Mononuclear cell (primary cell): ENCODE data around the gene KMT2A. TPM values are rescaled to one million over a fixed set of nuclear protein-coding genes. Genes with fewer than 3 reads are reported as not detected.

Experiments
- H3K27me3 ChIP-seq: 2 replicates; pipeline ENCODE4 v1.6.0; 2011; ENCODE audit warnings: low read length, control low read depth; ENCODE audit not compliant: insufficient read depth
- H3K4me1 ChIP-seq: 2 replicates; pipeline ENCODE4 v1.5.1; 2011; ENCODE audit warnings: mild to moderate bottlenecking, low read length, control low read depth; ENCODE audit not compliant: insufficient read depth
- H3K4me3 ChIP-seq: 2 replicates; pipeline ENCODE4 v1.5.1; 2011; ENCODE audit warnings: mild to moderate bottlenecking, low read length, moderate library complexity
- H3K9me3 ChIP-seq: 2 replicates; pipeline ENCODE4 v1.5.1; 2011; ENCODE audit warnings: low read depth, mild to moderate bottlenecking, control low read depth, low read length
- total RNA-seq: library from RNA; depleted of rRNA; stranded (reverse); fragments of >200 nt; gene quantifications from one replicate; pipeline ENCODE4 v1.2.3, GENCODE V29; 2012

Gene KMT2A
- total RNA-seq, 1 donor, result 126 TPM

DNA sequence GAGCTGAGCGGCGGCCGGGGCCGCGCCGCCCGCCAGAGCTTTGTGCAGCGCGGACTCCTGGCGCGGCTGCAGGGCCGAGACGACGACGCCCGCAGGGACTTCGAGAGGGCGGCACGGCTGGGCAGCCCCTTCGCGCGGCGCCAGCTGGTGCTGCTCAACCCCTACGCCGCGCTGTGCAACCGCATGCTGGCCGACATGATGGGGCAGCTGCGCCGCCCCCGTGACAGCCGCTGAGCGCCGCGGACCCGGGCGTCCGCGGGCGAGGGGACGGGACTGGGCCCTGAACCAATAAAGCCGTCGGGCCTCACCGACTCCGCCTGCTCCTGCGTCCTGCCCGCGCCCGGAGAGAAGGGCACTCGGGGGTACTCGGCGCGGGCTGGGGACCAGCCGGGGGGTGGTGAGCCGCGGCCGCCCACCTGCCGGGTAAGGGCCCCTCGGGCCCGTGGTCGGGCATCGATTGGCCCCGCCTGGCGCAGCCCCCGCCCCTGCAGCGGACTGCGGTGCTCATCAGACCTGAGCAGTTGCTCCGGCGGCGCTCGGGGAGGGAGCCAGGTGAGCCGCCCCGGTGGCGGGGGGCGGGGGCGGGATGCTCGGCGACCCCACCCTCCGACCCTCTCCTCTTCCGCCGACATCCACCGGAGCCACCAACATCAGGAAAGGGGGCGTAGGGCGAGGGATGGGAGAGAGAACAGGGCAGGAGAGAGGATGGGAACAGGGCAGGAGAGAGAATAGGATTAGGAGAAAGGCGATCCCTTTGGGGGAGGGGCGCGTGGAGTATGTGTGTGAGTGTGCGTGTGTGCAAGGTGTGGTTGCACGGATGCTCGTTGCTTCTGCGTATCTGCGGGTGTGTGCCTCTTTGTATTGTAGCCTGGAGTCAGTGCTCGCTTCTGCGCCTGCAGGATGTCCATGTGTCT, 94.6 kb downstream of the KMT2A start, which contains the start of gene TMEM25:
TSS of gene TMEM25 (plus strand) at position 510 of the 914 bp plus-strand sequence. CDS start 610 bp downstream, outside the sequence.
- peak within 1 kb of the TSS; percentile 63 for H3K4me3 ChIP-seq
- H3K27me3 ChIP-seq, result peaks cover 3% of the 10 kb centered on the region
- peaks cover 25% of the 10 kb centered on the region for H3K4me1 ChIP-seq
- no peaks in the 10 kb centered on the region for H3K9me3 ChIP-seq

DNA sequence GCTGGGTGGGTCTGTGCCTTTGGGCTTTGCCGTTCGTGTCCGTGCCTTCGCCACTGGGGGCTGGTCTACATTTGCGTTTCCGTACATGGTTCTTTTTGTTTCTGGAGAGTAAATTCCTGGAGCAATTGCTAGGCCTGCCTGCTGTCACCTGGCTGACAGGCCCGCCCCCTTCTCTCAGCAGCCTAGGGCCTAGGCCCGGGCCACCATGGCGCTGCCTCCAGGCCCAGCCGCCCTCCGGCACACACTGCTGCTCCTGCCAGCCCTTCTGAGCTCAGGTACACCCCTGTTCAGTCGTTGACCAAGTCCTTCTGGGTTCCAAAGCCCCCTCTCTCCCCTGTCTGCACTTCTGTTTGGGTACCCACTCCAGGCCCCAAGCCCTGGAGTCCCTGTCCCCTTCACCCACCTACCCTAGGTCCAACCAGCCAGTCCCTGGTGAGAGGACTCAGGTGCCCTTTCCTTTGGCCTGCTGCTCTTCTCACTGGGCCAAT, 95.3 kb downstream of the KMT2A start:
- Histone ChIP-seq H3K4me3 (peak overlapping the region; percentile 63), H3K9me3 (no peaks in the 10 kb centered on the region), H3K4me1 (peaks cover 25% of the 10 kb centered on the region), H3K27me3 (peaks cover 3% of the 10 kb centered on the region)

DNA sequence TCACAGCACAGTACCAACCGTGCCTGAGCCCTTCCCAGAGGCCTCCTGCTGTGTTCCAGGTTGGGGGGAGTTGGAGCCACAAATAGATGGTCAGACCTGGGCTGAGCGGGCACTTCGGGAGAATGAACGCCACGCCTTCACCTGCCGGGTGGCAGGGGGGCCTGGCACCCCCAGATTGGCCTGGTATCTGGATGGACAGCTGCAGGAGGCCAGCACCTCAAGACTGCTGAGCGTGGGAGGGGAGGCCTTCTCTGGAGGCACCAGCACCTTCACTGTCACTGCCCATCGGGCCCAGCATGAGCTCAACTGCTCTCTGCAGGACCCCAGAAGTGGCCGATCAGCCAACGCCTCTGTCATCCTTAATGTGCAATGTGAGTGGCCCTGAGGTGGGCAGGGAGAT, 95.8 kb downstream of the KMT2A start:
- H3K4me3 ChIP-seq, result no peak overlapping the region
- peaks cover 3% of the 10 kb centered on the region for H3K27me3 ChIP-seq
- peaks cover 25% of the 10 kb centered on the region for H3K4me1 ChIP-seq
- no peaks in the 10 kb centered on the region for H3K9me3 ChIP-seq

DNA sequence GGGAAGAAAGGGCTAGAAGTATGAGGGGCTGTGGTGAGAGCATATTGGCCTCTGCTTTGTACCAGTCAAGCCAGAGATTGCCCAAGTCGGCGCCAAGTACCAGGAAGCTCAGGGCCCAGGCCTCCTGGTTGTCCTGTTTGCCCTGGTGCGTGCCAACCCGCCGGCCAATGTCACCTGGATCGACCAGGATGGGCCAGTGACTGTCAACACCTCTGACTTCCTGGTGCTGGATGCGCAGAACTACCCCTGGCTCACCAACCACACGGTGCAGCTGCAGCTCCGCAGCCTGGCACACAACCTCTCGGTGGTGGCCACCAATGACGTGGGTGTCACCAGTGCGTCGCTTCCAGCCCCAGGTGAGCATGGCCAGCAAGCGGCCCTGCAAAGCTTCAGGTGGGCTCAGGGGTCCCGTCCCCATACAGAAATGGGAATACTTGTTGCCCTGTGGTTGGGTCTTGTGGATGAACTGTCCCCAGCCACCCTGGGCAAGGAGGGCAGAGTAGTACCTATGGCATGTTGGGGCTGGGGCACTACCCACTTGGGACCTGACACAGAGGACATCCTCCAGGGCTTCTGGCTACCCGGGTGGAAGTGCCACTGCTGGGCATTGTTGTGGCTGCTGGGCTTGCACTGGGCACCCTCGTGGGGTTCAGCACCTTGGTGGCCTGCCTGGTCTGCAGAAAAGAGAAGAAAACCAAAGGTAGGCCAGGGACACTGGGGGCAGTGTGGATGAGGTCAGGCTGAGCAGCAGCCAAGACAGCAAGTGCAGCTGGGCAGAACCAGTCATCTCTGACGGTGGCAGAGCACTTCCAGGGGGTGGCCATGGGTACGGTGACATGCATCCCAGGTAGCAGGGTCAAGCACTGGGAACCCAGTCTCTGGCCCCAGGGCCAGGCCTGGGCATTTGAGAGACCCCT, 96.8 kb downstream of the KMT2A start:
- H3K9me3 ChIP-seq, result no peaks in the 10 kb centered on the region
- H3K4me3 ChIP-seq, result no peak overlapping the region
- H3K4me1 ChIP-seq, result peaks cover 25% of the 10 kb centered on the region
- H3K27me3 ChIP-seq, result peaks cover 3% of the 10 kb centered on the region

DNA sequence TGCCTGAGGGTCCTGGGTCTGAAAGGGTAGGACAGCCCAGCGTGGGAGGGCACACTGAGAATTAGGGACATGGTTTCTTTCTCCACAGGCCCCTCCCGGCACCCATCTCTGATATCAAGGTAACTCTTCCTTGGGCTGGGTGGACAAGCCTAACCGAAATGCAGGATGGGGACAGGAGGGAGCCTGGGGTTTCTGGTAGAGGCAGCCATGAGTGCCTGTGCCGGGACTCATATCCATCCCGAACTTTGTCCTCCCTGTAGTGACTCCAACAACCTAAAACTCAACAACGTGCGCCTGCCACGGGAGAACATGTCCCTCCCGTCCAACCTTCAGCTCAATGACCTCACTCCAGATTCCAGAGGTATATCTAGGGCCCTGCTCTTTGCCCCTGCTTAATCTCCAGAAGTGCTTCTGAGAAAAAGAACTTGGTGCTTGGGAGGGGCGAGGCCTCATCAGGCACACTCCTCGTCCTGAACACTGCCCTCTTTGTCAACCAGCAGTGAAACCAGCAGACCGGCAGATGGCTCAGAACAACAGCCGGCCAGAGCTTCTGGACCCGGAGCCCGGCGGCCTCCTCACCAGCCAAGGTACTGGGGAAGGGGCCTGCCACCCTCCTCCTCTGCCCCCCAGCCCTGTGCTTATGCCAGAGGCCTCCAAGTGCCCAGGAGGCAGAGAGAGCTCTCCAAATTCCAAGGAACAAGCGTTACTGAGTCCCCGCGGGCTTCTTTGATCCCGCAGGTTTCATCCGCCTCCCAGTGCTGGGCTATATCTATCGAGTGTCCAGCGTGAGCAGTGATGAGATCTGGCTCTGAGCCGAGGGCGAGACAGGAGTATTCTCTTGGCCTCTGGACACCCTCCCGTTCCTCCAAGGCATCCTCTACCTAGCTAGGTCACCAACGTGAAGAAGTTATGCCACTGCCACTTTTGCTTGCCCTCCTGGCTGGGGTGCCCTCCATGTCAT, 97.8 kb downstream of the KMT2A start:
- Histone ChIP-seq H3K9me3 (no peaks in the 10 kb centered on the region), H3K27me3 (peaks cover 3% of the 10 kb centered on the region), H3K4me3 (no peak overlapping the region), H3K4me1 (peaks cover 25% of the 10 kb centered on the region)

DNA sequence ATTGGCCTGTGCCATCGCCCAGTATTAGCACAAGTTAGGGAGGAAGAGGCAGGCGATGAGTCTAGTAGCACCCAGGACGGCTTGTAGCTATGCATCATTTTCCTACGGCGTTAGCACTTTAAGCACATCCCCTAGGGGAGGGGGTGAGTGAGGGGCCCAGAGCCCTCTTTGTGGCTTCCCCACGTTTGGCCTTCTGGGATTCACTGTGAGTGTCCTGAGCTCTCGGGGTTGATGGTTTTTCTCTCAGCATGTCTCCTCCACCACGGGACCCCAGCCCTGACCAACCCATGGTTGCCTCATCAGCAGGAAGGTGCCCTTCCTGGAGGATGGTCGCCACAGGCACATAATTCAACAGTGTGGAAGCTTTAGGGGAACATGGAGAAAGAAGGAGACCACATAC, 99.0 kb downstream of the KMT2A start:
- H3K27me3 ChIP-seq, result no peaks in the 10 kb centered on the region
- H3K9me3 ChIP-seq, result no peaks in the 10 kb centered on the region
- no peak overlapping the region for H3K4me3 ChIP-seq
- peaks cover 16% of the 10 kb centered on the region for H3K4me1 ChIP-seq

DNA sequence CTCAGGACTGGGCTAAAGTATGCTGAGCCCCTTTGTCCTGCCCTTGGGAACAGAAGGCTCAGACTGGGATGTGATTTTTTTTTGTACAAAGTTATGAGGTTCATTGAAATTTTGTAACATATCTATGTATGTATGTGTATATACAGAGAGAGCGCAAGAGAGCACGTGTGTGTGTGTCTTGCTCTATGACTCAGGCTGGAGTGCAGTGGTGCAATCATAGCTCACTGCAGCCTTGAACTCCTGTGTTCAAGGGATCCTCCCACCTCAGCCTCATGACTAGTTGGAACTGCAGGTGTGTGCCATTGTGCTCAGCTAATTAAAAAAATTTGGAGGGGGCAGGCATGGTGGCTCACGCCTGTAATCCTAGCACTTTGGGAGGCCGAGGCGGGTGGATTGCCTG, 100.4 kb downstream of the KMT2A start:
- Histone ChIP-seq H3K9me3 (no peaks in the 10 kb centered on the region), H3K4me1 (peaks cover 3% of the 10 kb centered on the region), H3K27me3 (no peaks in the 10 kb centered on the region), H3K4me3 (no peak overlapping the region)

DNA sequence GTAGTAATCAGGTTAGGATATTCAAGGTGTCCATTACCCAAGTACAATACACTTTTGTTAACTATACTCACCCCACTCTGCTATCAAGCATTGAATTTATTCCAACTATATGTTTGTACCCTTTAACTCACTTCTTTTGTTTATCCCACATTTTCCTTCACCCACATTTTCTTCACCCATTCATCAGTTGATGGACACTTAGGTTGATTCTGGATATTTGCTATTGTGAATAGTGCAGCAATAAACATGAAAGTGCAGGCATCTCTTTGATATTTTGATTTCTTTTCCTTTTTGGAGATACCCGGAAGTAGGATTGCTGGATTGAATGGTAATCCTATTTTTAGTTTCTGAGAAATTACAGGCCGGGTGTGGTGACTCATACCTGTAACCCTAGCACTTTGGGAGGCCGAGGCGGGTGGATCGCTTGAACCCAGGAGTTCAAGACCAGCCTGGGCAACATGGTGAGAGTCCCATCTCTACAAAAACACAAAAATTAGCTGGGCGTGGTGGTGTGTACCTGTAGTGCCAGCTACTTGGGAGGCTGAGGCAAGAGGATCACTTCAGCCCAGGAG, 101.2 kb downstream of the KMT2A start:
- no peaks in the 10 kb centered on the region for H3K9me3 ChIP-seq
- no peaks in the 10 kb centered on the region for H3K27me3 ChIP-seq
- H3K4me3 ChIP-seq, result no peak overlapping the region
- no peaks in the 10 kb centered on the region for H3K4me1 ChIP-seq

DNA sequence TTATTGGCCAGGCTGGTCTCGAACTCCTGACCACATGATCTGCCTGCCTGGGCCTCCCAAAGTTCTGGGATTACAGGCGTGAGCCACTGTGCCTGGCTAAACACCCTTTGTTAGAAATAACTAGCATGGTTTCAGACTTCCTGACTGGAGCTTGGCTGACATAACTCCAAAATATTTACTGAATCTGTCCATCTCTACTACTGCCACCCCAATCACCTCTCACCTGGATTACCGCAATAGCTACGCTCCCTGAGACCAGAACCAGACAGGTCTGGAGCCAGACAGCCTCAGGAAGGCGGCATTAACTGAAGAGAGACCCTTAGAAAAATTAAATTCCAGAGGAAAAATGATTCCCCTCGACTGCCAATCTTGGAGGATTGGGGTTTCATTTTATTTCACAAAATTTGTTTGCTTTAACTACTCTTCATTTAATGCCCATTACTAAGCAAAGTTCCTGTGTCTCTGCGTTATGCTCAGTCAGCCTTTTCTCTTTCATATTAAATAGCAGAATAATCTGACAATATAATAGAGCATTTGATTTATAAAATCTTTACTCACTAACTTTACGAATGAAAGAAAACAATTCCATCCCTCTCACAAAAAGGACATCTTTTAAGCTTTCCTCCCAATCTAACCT, 107.8 kb downstream of the KMT2A start:
- Histone ChIP-seq H3K4me1 (no peaks in the 10 kb centered on the region), H3K4me3 (no peak overlapping the region), H3K27me3 (no peaks in the 10 kb centered on the region), H3K9me3 (no peaks in the 10 kb centered on the region)

DNA sequence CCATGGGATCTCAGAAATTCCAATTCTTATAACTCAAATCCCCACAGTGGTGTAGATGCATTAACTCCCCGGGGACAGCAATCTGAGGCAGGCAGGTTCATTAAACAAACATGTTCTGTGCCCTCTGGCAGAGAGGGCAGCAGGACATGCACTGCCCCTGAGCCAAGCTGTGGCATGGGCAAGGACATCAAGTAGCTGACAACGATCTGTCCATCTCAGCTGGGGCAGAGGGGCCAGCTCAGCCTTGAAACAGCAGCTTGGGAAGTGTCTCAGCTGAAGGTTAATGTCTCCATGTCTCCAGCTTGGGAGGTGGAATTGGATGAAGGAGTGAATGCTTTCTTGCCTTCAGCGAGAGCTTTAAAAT, 108.3 kb downstream of the KMT2A start:
- Histone ChIP-seq H3K27me3 (no peaks in the 10 kb centered on the region), H3K4me1 (no peaks in the 10 kb centered on the region), H3K4me3 (no peak overlapping the region), H3K9me3 (no peaks in the 10 kb centered on the region)

DNA sequence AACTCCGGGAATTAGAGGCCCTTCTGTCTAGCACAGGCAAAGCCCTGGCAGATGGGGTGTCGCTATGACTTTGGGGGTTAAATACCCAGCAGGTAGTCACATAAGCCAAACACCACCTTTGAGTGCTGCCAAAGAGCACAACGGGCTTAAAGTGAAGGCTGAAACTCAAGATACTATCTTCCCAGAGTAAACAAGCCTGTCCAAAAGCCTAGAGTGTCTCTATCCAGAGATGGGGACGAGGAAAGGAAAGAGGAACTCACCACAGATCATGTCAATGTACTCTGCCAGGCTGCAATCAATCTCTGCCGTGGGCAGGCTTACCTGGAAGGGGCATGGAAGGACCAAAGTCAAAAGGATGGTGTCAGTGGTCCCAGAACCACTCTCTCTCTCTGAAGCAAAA, 109.2 kb downstream of the KMT2A start:
- no peaks in the 10 kb centered on the region for H3K9me3 ChIP-seq
- no peaks in the 10 kb centered on the region for H3K27me3 ChIP-seq
- H3K4me3 ChIP-seq, result no peak overlapping the region
- H3K4me1 ChIP-seq, result no peaks in the 10 kb centered on the region

DNA sequence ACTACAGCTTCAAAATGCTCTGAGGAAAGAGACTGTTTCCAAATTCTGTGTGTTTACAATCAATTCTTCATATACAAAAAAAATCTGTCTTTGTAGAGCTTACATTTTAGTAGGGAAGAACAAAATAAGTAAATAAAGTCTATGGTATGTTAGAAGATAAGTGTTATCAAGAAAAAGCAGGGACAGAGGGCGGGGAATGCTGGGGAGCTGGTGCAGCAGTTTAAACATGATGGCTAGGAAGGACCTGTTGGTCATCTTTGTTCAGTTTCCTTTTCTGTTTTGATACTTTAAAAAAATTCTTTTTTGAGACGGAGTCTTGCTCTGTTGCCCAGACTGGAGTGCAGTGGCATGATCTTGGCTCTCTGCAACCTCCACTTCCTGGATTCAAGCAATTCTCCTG, 110.8 kb downstream of the KMT2A start:
- H3K4me1 ChIP-seq, result no peaks in the 10 kb centered on the region
- H3K9me3 ChIP-seq, result no peaks in the 10 kb centered on the region
- H3K4me3 ChIP-seq, result no peak overlapping the region
- no peaks in the 10 kb centered on the region for H3K27me3 ChIP-seq

DNA sequence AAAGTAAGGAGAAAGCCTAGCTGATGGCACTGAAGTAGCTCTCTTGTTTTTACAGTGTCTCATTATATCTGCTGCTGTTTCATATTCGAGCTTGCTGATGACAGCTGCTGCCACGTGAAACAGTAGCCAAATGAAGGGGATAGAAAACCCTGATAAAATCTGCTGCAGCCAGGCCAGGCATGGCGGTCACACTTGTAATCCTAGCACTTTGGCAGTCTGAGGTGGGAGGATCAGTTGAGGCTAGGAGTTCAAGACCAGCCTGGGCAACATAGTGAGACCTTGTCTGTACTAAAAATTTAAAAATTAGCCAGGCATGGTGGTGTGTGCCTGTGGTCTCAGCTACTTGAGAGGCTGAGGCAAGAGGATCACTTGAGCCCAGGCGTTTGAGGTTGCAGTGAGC, 116.0 kb downstream of the KMT2A start:
- H3K27me3 ChIP-seq, result no peaks in the 10 kb centered on the region
- H3K4me1 ChIP-seq, result no peaks in the 10 kb centered on the region
- no peak overlapping the region for H3K4me3 ChIP-seq
- H3K9me3 ChIP-seq, result no peaks in the 10 kb centered on the region

DNA sequence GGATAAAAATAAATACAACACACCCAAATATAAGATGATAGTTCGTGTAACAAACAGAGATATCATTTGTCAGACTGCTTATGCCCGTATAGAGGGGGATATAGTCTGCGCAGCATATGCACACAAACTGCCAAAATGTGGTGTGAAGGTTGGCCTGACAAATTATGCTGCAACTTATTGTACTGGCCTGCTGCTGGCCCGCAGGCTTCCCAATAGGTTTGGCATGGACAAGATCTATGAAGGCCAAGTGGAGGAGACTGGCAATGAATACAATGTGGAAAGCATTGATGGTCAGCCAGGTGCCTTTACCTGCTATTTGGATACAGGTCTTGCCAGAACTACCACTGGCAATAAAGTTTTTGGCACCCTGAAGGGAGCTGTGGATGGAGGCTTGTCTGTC, 124.5 kb downstream of the KMT2A start:
- H3K9me3 ChIP-seq, result no peaks in the 10 kb centered on the region
- no peak overlapping the region for H3K4me3 ChIP-seq
- H3K4me1 ChIP-seq, result peaks cover 7% of the 10 kb centered on the region
- H3K27me3 ChIP-seq, result no peaks in the 10 kb centered on the region
